AML-193 (cell line): ENCODE measurements around the gene NECAB3.

Experiments
- DNase-seq, 2 experiments: peaks; one replicate each; lab custom pipeline; 2025; lab: John Stamatoyannopoulos, UW

NECAB3 gene

DNA sequence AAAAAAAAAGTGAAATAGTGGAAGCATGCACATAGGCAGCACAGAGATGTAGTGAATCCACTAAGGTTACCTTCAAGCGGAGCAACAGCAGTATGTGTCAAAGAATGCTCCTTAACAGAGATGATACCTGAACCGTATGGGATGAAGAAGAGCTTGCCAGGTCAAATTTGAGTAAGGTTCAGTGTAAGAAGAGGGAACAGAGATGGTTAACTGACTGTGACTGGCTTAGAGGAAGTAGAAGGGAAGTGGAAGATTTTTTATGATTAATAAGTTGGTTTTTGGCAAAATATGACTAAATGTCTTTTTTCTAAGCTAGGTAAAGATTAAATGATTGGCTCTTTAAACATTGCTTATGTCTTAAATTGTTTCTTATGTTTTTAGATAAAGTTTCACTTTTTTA is 64.7 kb downstream of the NECAB3 start:
- no peak for DNase-seq
